SK-N-MC (cell line): ENCODE results near the gene MFSD6L.

Source experiments
- EZH2 ChIP-seq: fragments of 200-600 bp; sonication (generic); IDR thresholded peaks from one replicate; pipeline ENCODE4 v1.6.1; 2017; ENCODE audit warnings: antibody characterized with exemption
- POLR2AphosphoS5 ChIP-seq: IDR thresholded peaks from 2 replicates; pipeline ENCODE4 v1.6.1; 2012; ENCODE audit warnings: mild to moderate bottlenecking, low read depth, low read length, borderline replicate concordance

DNA sequence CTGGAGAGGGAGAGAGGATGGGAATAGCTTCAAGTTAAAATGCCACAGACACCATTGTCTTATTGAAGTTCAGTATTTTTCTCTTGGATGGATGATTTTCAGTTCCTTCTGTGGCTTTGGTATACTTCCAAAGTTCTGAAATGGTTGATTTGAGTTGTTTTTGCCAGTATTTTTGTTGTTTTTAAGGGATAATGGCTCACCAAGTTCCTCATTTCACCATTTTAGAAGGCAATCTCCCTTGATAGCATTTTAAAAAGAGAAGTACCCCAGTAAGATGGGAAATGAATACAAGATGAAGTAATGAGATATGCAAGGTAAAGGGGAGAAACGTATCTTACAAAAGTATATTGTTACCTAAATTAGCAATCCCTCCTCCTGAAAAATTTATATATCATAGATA lies 22.3 kb downstream of the MFSD6L start:
- TF ChIP-seq POLR2AphosphoS5 (no peak), EZH2 (no peak)
